IMR-90 (cell line): ENCODE data around the gene IFFO2. TPM values are rescaled to one million over a fixed set of nuclear protein-coding genes. Genes with fewer than 3 reads are reported as not detected.

Source experiments
- ATAC-seq: fragments of 200-7000 bp; cut with Tn5 transposase; 2 replicates; pipeline ENCODE4 v1.9.1; 2020; ENCODE audit warnings: low read depth, mild to moderate bottlenecking, moderate library complexity
- BruUV-seq: library from RNA; stranded (reverse); fragments of 400-500 nt; replicated peaks from 2 replicates; lab custom pipeline; 2021; lab: Mats Ljungman, UMichigan
- CTCF ChIA-PET: fragments of 300-600 bp; formaldehyde crosslinking; extraction: SDS; loops from one replicate; lab custom pipeline; 2021; ENCODE audit warnings: antibody characterized with exemption; lab: Yijun Ruan, JAX
- POLR2A ChIA-PET: fragments of 300-600 bp; sonication (Branson Sonifier 250); formaldehyde crosslinking; loops from one replicate; lab custom pipeline; 2022; ENCODE audit warnings: antibody characterized with exemption; ENCODE audit not compliant: unreplicated experiment; lab: Charles Lee
- DNase-seq: peaks from one replicate; pipeline ENCODE4 v3.0.0; 2013
- H2AFZ ChIP-seq: replicated peaks from 2 replicates; pipeline ENCODE3; 2013; ENCODE audit warnings: low read length, mild to moderate bottlenecking; ENCODE audit not compliant: poor library complexity
- H2AK5ac ChIP-seq: 2 replicates; pipeline ENCODE4 v1.6.1; 2013; ENCODE audit warnings: low read depth, low read length, inconsistent platforms
- H2AK9ac ChIP-seq: replicated peaks from 2 replicates; pipeline ENCODE3; 2013; ENCODE audit warnings: mild to moderate bottlenecking, low read depth, low read length, moderate library complexity; ENCODE audit not compliant: poor library complexity
- H2BK120ac ChIP-seq: 2 replicates; pipeline ENCODE4 v1.6.1; 2013; ENCODE audit warnings: low read depth, low read length, inconsistent platforms
- H2BK15ac ChIP-seq: 3 replicates; pipeline ENCODE4 v1.6.1; 2013; ENCODE audit warnings: low read depth, low read length, inconsistent platforms
- H2BK20ac ChIP-seq: 2 replicates; pipeline ENCODE4 v1.6.1; 2013; ENCODE audit warnings: low read depth, mild to moderate bottlenecking, inconsistent platforms, low read length, moderate library complexity
- H2BK5ac ChIP-seq: 2 replicates; pipeline ENCODE4 v1.6.1; 2013; ENCODE audit warnings: mild to moderate bottlenecking, low read depth, low read length, inconsistent platforms; ENCODE audit not compliant: poor library complexity, severe bottlenecking
- H3K14ac ChIP-seq: replicated peaks from 2 replicates; pipeline ENCODE4 v1.6.1; 2013; ENCODE audit warnings: low read depth, low read length, inconsistent platforms
- H3K18ac ChIP-seq: 2 replicates; pipeline ENCODE4 v1.6.1; 2013; ENCODE audit warnings: low read depth, low read length, control low read depth
- H3K23ac ChIP-seq: 2 replicates; pipeline ENCODE4 v1.6.1; 2013; ENCODE audit warnings: low read depth, low read length, inconsistent platforms
- H3K27ac ChIP-seq: 2 replicates; pipeline ENCODE4 v1.5.1; 2013; ENCODE audit warnings: mild to moderate bottlenecking, control low read depth, low read length; ENCODE audit not compliant: insufficient read depth
- H3K27me3 ChIP-seq: 2 replicates; pipeline ENCODE4 v1.6.1; 2013; ENCODE audit warnings: low read length; ENCODE audit not compliant: control insufficient read depth, insufficient read depth
- H3K36me3 ChIP-seq: 2 replicates; pipeline ENCODE4 v1.6.1; 2013; ENCODE audit warnings: low read length, mixed read lengths; ENCODE audit not compliant: control insufficient read depth, insufficient read depth
- H3K4ac ChIP-seq: 2 replicates; pipeline ENCODE4 v1.6.1; 2013; ENCODE audit warnings: low read depth, low read length, inconsistent platforms
- H3K4me1 ChIP-seq: 2 replicates; pipeline ENCODE4 v1.6.1; 2013; ENCODE audit warnings: low read length, mixed read lengths; ENCODE audit not compliant: control insufficient read depth, insufficient read depth
- H3K4me2 ChIP-seq: 2 replicates; pipeline ENCODE4 v1.6.1; 2013; ENCODE audit warnings: low read depth, mild to moderate bottlenecking, control low read depth, low read length, moderate library complexity
- H3K4me3 ChIP-seq: 2 replicates; pipeline ENCODE4 v1.5.1; 2013; ENCODE audit warnings: low read depth, mild to moderate bottlenecking, control low read depth, low read length, moderate library complexity; ENCODE audit not compliant: insufficient read depth
- H3K56ac ChIP-seq: 2 replicates; pipeline ENCODE4 v1.6.1; 2013; ENCODE audit warnings: low read length, inconsistent platforms; ENCODE audit not compliant: insufficient read depth; ENCODE audit errors: extremely low read depth
- H3K79me1 ChIP-seq, 2 experiments: 2 replicates each; pipeline ENCODE4 v1.6.1; 2013; ENCODE audit warnings: low read length in 2 of 2, inconsistent platforms in 1 of 2, low read depth in 1 of 2
- H3K9ac ChIP-seq: 2 replicates; pipeline ENCODE4 v1.6.1; 2013; ENCODE audit warnings: low read depth, low read length, control low read depth
- H3K9me1 ChIP-seq: 2 replicates; pipeline ENCODE4 v1.6.1; 2013; ENCODE audit warnings: low read length, inconsistent platforms; ENCODE audit not compliant: insufficient read depth
- H3K9me3 ChIP-seq: 2 replicates; pipeline ENCODE4 v1.6.1; 2013; ENCODE audit warnings: low read length; ENCODE audit not compliant: control insufficient read depth, insufficient read depth
- H4K20me1 ChIP-seq: 2 replicates; pipeline ENCODE4 v1.6.1; 2013; ENCODE audit warnings: low read length, inconsistent platforms; ENCODE audit not compliant: insufficient read depth
- H4K5ac ChIP-seq: 2 replicates; pipeline ENCODE4 v1.6.1; 2013; ENCODE audit warnings: mild to moderate bottlenecking, low read depth, low read length, control low read depth
- H4K8ac ChIP-seq, 2 experiments: 2 replicates each; pipeline ENCODE4 v1.6.1; 2013; ENCODE audit warnings: low read depth in 2 of 2, low read length in 2 of 2, control low read depth in 1 of 2, inconsistent platforms in 1 of 2
- H4K91ac ChIP-seq: 2 replicates; pipeline ENCODE4 v1.6.1; 2013; ENCODE audit warnings: low read depth, low read length, inconsistent platforms; ENCODE audit not compliant: insufficient read depth
- BHLHE40 ChIP-seq: fragments of 150-350 bp; IDR thresholded peaks from 2 replicates; pipeline ENCODE4 v1.6.1; 2016; ENCODE audit warnings: mild to moderate bottlenecking, low read depth, low read length
- CEBPB ChIP-seq: IDR thresholded peaks from 2 replicates; pipeline ENCODE4 v1.6.1; 2012; ENCODE audit warnings: low read depth, low read length, improper control_type of control experiment
- CHD1 ChIP-seq: IDR thresholded peaks from 2 replicates; pipeline ENCODE4 v1.6.1; 2012; ENCODE audit warnings: low read depth, low read length, improper control_type of control experiment
- FOS ChIP-seq: fragments of 150-350 bp; IDR thresholded peaks from 2 replicates; pipeline ENCODE4 v1.6.1; 2016; ENCODE audit warnings: low read depth, low read length
- MAFK ChIP-seq: IDR thresholded peaks from 2 replicates; pipeline ENCODE4 v1.6.1; 2012; ENCODE audit warnings: low read depth, low read length, improper control_type of control experiment
- MAZ ChIP-seq: IDR thresholded peaks from 2 replicates; pipeline ENCODE4 v1.6.1; 2012; ENCODE audit warnings: low read depth, mild to moderate bottlenecking, low read length, improper control_type of control experiment, moderate library complexity, borderline replicate concordance
- MXI1 ChIP-seq: IDR thresholded peaks from 2 replicates; pipeline ENCODE4 v1.6.1; 2012; ENCODE audit warnings: low read depth, mild to moderate bottlenecking, low read length, moderate library complexity, borderline replicate concordance
- NFE2L2 ChIP-seq: fragments of 150-350 bp; IDR thresholded peaks from 2 replicates; pipeline ENCODE4 v1.6.1; 2016; ENCODE audit warnings: low read depth, mild to moderate bottlenecking, low read length
- POLR2A ChIP-seq: IDR thresholded peaks from 2 replicates; pipeline ENCODE4 v1.6.1; 2012; ENCODE audit warnings: mild to moderate bottlenecking, low read depth, low read length
- RAD21 ChIP-seq: IDR thresholded peaks from 2 replicates; pipeline ENCODE4 v1.6.1; 2012; ENCODE audit warnings: low read length, improper control_type of control experiment
- RCOR1 ChIP-seq: IDR thresholded peaks from 2 replicates; pipeline ENCODE4 v1.6.1; 2012; ENCODE audit warnings: mild to moderate bottlenecking, low read length, improper control_type of control experiment; ENCODE audit not compliant: insufficient replicate concordance
- RFX5 ChIP-seq: IDR thresholded peaks from 2 replicates; pipeline ENCODE4 v1.8.0; 2012; ENCODE audit warnings: low read depth, mild to moderate bottlenecking, low read length, moderate library complexity
- SMC3 ChIP-seq: fragments of 150-350 bp; IDR thresholded peaks from 2 replicates; pipeline ENCODE4 v1.6.1; 2016; ENCODE audit warnings: low read depth, mild to moderate bottlenecking, antibody characterized with exemption, low read length, moderate library complexity
- WGBS, 2 experiments: methylation state at CpG; one replicate each; pipeline versions ENCODE4 v1.1.5 to v1.1.7; 2013; ENCODE audit warnings: missing lambda C conversion rate in 2 of 2; ENCODE audit not compliant: insufficient read length in 1 of 2; ENCODE audit errors: extremely low coverage in 2 of 2; 5-methylcytosine and 5-hydroxymethylcytosine counted together
- dilution Hi-C: fragments of 300-500 bp; cut with HindIII; formaldehyde crosslinking; loops from one replicate; pipeline ENCODE4 v1.14.3; 2018; ENCODE audit warnings: low sequenced_read_pairs; ENCODE audit not compliant: unreplicated experiment
- in situ Hi-C: fragments of 300-500 bp; cut with MboI; formaldehyde crosslinking; loops from 3 replicates; pipeline ENCODE4 v1.14.3; 2019; ENCODE audit warnings: low sequenced_read_pairs, inconsistent platforms, mixed read lengths
- intact Hi-C: fragments of 100-400 bp; cut with micrococcal nuclease; formaldehyde crosslinking; loops from 2 replicates; pipeline ENCODE4 v1.10.0; 2022
- polyA plus RNA-seq, 3 experiments: library from polyadenylated mRNA; depleted of rRNA; stranded (reverse); fragments of >200 nt; gene quantifications; 2 replicates each; pipeline ENCODE4 v1.2.3, GENCODE V29; 2012; ENCODE audit warnings: low replicate concordance in 1 of 3
- total RNA-seq: library from RNA; depleted of rRNA; stranded (reverse); fragments of >200 nt; gene quantifications from 2 replicates; pipeline ENCODE4 v1.2.3, GENCODE V29; 2012
- TF ChIP-seq, protein P1 (sequence below): conservative IDR thresholded peaks from 2 replicates; pipeline ENCODE4 v1.5.1; 2012; ENCODE audit warnings: mild to moderate bottlenecking, low read depth, low read length, improper control_type of control experiment
- TF ChIP-seq, protein P2 (sequence below): fragments of 150-350 bp; IDR thresholded peaks from 2 replicates; pipeline ENCODE4 v1.6.1; 2017; ENCODE audit warnings: mild to moderate bottlenecking, antibody characterized with exemption, low read length, low read depth
- TF ChIP-seq, protein P3 (sequence below): fragments of 150-350 bp; IDR thresholded peaks from 2 replicates; pipeline ENCODE4 v1.6.1; 2016; ENCODE audit warnings: low read depth, mild to moderate bottlenecking, low read length, moderate library complexity, borderline replicate concordance

Gene IFFO2
- total and polyA plus RNA-seq, 2 of the 4 experiments (the other 2 are of a cell fraction), result 14.5 to 18.2 TPM

GRCh38 chr1:18890706-18891425 lies 65.6 kb downstream of the IFFO2 start:
- H3K36me3 ChIP-seq, result peaks cover 3% of the 10 kb centered on the region
- ATAC-seq (peak; percentile 78), DNase-seq (peak; percentile 19)
- no peak overlapping the region for H3K9ac ChIP-seq
- peak overlapping the region; percentile 58 for H2AK9ac ChIP-seq
- ChIA-PET CTCF (no interaction called here), POLR2A (no interaction called here)
- H3K14ac ChIP-seq, result no peak overlapping the region
- H3K56ac ChIP-seq, result no peak overlapping the region
- no peak overlapping the region for H3K4me3 ChIP-seq
- no peak overlapping the region for H2BK20ac ChIP-seq
- no peaks in the 10 kb centered on the region for H3K27me3 ChIP-seq
- no peak overlapping the region for H4K5ac ChIP-seq
- H3K18ac ChIP-seq, result no peak overlapping the region
- no peak overlapping the region for H2BK5ac ChIP-seq
- no peak overlapping the region for H2BK120ac ChIP-seq
- no peak overlapping the region for H4K91ac ChIP-seq
- H2AK5ac ChIP-seq, result no peak overlapping the region
- H3K4me2 ChIP-seq, result no peak overlapping the region
- dilution Hi-C loops (no loop called here), intact Hi-C loops (no loop called here), in situ Hi-C loops (no loop called here)
- H2BK15ac ChIP-seq, result no peak overlapping the region
- no peak for TF ChIP-seq FOS
- no peak for TF ChIP-seq RFX5
- no peak for TF ChIP-seq CHD1
- TF ChIP-seq SMC3, result no peak
- no peak for TF ChIP-seq POLR2A
- TF ChIP-seq, protein P1, sequence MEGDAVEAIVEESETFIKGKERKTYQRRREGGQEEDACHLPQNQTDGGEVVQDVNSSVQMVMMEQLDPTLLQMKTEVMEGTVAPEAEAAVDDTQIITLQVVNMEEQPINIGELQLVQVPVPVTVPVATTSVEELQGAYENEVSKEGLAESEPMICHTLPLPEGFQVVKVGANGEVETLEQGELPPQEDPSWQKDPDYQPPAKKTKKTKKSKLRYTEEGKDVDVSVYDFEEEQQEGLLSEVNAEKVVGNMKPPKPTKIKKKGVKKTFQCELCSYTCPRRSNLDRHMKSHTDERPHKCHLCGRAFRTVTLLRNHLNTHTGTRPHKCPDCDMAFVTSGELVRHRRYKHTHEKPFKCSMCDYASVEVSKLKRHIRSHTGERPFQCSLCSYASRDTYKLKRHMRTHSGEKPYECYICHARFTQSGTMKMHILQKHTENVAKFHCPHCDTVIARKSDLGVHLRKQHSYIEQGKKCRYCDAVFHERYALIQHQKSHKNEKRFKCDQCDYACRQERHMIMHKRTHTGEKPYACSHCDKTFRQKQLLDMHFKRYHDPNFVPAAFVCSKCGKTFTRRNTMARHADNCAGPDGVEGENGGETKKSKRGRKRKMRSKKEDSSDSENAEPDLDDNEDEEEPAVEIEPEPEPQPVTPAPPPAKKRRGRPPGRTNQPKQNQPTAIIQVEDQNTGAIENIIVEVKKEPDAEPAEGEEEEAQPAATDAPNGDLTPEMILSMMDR, result no peak
- TF ChIP-seq MXI1, result no peak
- TF ChIP-seq BHLHE40, result no peak
- TF ChIP-seq, protein P2, sequence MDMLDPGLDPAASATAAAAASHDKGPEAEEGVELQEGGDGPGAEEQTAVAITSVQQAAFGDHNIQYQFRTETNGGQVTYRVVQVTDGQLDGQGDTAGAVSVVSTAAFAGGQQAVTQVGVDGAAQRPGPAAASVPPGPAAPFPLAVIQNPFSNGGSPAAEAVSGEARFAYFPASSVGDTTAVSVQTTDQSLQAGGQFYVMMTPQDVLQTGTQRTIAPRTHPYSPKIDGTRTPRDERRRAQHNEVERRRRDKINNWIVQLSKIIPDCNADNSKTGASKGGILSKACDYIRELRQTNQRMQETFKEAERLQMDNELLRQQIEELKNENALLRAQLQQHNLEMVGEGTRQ, result no peak
- no peak for TF ChIP-seq MAZ
- TF ChIP-seq MAFK, result no peak
- TF ChIP-seq, protein P3, sequence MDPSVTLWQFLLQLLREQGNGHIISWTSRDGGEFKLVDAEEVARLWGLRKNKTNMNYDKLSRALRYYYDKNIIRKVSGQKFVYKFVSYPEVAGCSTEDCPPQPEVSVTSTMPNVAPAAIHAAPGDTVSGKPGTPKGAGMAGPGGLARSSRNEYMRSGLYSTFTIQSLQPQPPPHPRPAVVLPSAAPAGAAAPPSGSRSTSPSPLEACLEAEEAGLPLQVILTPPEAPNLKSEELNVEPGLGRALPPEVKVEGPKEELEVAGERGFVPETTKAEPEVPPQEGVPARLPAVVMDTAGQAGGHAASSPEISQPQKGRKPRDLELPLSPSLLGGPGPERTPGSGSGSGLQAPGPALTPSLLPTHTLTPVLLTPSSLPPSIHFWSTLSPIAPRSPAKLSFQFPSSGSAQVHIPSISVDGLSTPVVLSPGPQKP, result no peak
- no peak for TF ChIP-seq RAD21
- no peak for TF ChIP-seq CEBPB
- TF ChIP-seq NFE2L2, result no peak
- no peak for TF ChIP-seq RCOR1
- no peak overlapping the region for H3K4ac ChIP-seq
- no CpG with 5 or more reads among the region's 6 CpGs for WGBS, 2 experiments
- H4K8ac ChIP-seq, result no peak overlapping the region
- H3K79me1 ChIP-seq, result peaks cover 4 to 13% of the 10 kb centered on the region in 2 experiments; a peak in 2 of 4 replicates
- H3K9me3 ChIP-seq, result no peaks in the 10 kb centered on the region
- no peak overlapping the region for H3K27ac ChIP-seq
- H3K23ac ChIP-seq, result peak overlapping the region; percentile 71; the same call in 1 of the 2 replicates
- BruUV-seq, result no TSS peak
- no peak overlapping the region for H2AFZ ChIP-seq
- peaks cover 11% of the 10 kb centered on the region for H3K9me1 ChIP-seq
- H4K20me1 ChIP-seq, result 0 out of 2 replicates have a peak, but pooled peaks cover 3% of the 10 kb centered on the region
- H3K4me1 ChIP-seq, result peaks cover 8% of the 10 kb centered on the region
